Stimulated activated naive CD8-positive, alpha-beta T cell treated with anti-CD3 and anti-CD28 coated beads, Interleukin-15, Interleukin-2, amounts not matched to agents 100 ng/mL and 50 ng/mL, for 24 hours (primary cell): Measurements from ENCODE around the gene MTRF1.
A peak's percentile ranks its signal among the peaks of the same experiment; 100 is the strongest.

Experiments used
- H3K27ac Mint-ChIP-seq: one replicate; pipeline ENCODE4 v1.8.0; 2021; ENCODE audit warnings: mild to moderate bottlenecking, mixed read lengths
- H3K27me3 Mint-ChIP-seq: one replicate; pipeline ENCODE4 v1.8.0; 2021; ENCODE audit warnings: mixed read lengths
- H3K36me3 Mint-ChIP-seq: one replicate; pipeline ENCODE4 v1.8.0; 2021; ENCODE audit warnings: low read depth, mixed read lengths
- H3K4me1 Mint-ChIP-seq: one replicate; pipeline ENCODE4 v1.8.0; 2021; ENCODE audit warnings: low read depth, mixed read lengths
- H3K4me3 Mint-ChIP-seq: one replicate; pipeline ENCODE4 v1.8.0; 2021; ENCODE audit warnings: mild to moderate bottlenecking, mixed read lengths
- H3K9me3 Mint-ChIP-seq: one replicate; pipeline ENCODE4 v1.8.0; 2021; ENCODE audit warnings: mixed read lengths

MTRF1 gene

GRCh38 chr13:41216160-41216559 is 47.2 kb downstream of the MTRF1 start:
- H3K27ac Mint-ChIP-seq, result no peak overlapping the region
- peaks cover 38% of the 10 kb centered on the region for H3K36me3 Mint-ChIP-seq
- H3K4me3 Mint-ChIP-seq, result no peak overlapping the region
- H3K9me3 Mint-ChIP-seq, result no peaks in the 10 kb centered on the region
- no peaks in the 10 kb centered on the region for H3K27me3 Mint-ChIP-seq
- peaks cover 5% of the 10 kb centered on the region for H3K4me1 Mint-ChIP-seq

- Mint-ChIP-seq H3K27me3 (no peaks in the 10 kb centered on the region), H3K27ac (no peak overlapping the region), H3K9me3 (peaks cover 7% of the 10 kb centered on the region), H3K36me3 (peaks cover 27% of the 10 kb centered on the region), H3K4me1 (no peaks in the 10 kb centered on the region), H3K4me3 (no peak overlapping the region)
These were observed 49.5 kb downstream of the MTRF1 start for GRCh38 chr13:41213919-41214318.

GRCh38 chr13:41213316-41213715 is 50.1 kb downstream of the MTRF1 start:
- H3K27ac Mint-ChIP-seq, result no peak overlapping the region
- no peaks in the 10 kb centered on the region for H3K27me3 Mint-ChIP-seq
- H3K36me3 Mint-ChIP-seq, result peaks cover 23% of the 10 kb centered on the region
- peaks cover 7% of the 10 kb centered on the region for H3K9me3 Mint-ChIP-seq
- H3K4me1 Mint-ChIP-seq, result no peaks in the 10 kb centered on the region
- no peak overlapping the region for H3K4me3 Mint-ChIP-seq

GRCh38 chr13:41212881-41213280 is 50.5 kb downstream of the MTRF1 start:
- no peak overlapping the region for H3K27ac Mint-ChIP-seq
- H3K9me3 Mint-ChIP-seq, result peaks cover 7% of the 10 kb centered on the region
- no peaks in the 10 kb centered on the region for H3K4me1 Mint-ChIP-seq
- H3K36me3 Mint-ChIP-seq, result peaks cover 20% of the 10 kb centered on the region
- no peaks in the 10 kb centered on the region for H3K27me3 Mint-ChIP-seq
- no peak overlapping the region for H3K4me3 Mint-ChIP-seq

- H3K36me3 Mint-ChIP-seq, result peaks cover 12% of the 10 kb centered on the region
- H3K27ac Mint-ChIP-seq, result no peak overlapping the region
These were observed 52.3 kb downstream of the MTRF1 start for GRCh38 chr13:41211062-41211461.

GRCh38 chr13:41206467-41206866 is 56.9 kb downstream of the MTRF1 start:
- H3K27ac Mint-ChIP-seq, result no peak overlapping the region
- H3K36me3 Mint-ChIP-seq, result peaks cover 5% of the 10 kb centered on the region
- H3K9me3 Mint-ChIP-seq, result peaks cover 7% of the 10 kb centered on the region
- H3K4me3 Mint-ChIP-seq, result no peak overlapping the region
- no peaks in the 10 kb centered on the region for H3K27me3 Mint-ChIP-seq
- no peaks in the 10 kb centered on the region for H3K4me1 Mint-ChIP-seq

More at GRCh38 chr13:41211062-41211461, 52.3 kb downstream of the MTRF1 start:
- no peaks in the 10 kb centered on the region for H3K27me3 Mint-ChIP-seq
- H3K4me1 Mint-ChIP-seq, result no peaks in the 10 kb centered on the region
- peaks cover 7% of the 10 kb centered on the region for H3K9me3 Mint-ChIP-seq
- no peak overlapping the region for H3K4me3 Mint-ChIP-seq

DNA sequence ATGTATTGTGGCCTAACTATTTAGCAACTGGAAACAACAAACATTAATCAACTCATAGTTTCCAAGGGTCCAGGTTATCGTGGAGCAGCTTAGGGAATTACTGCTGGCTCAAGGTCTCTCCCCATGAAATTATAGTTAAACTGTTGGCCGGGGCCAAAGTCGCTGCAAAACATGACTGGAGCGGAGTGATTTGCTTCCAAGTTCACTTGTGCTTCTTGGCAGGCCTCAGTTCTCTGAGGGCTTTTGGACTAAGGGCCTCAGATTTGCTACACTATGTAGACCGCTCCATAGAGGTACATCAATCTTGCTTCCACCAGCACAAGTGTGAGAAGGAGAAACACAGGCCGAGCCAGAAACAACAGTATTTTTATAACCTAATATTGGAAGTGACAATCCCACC is 59.6 kb downstream of the MTRF1 start:
- H3K27ac Mint-ChIP-seq, result no peak overlapping the region
- H3K36me3 Mint-ChIP-seq, result no peaks in the 10 kb centered on the region
- H3K4me1 Mint-ChIP-seq, result peaks cover 10% of the 10 kb centered on the region

GRCh38 chr13:41200126-41200525 is 63.2 kb downstream of the MTRF1 start:
- Mint-ChIP-seq H3K27ac (no peak overlapping the region), H3K27me3 (no peaks in the 10 kb centered on the region), H3K4me1 (peaks cover 17% of the 10 kb centered on the region), H3K4me3 (no peak overlapping the region), H3K9me3 (no peaks in the 10 kb centered on the region), H3K36me3 (no peaks in the 10 kb centered on the region)

More for the DNA sequence above, 59.6 kb downstream of the MTRF1 start:
- Mint-ChIP-seq H3K4me3 (no peak overlapping the region), H3K27me3 (no peaks in the 10 kb centered on the region), H3K9me3 (no peaks in the 10 kb centered on the region)

DNA sequence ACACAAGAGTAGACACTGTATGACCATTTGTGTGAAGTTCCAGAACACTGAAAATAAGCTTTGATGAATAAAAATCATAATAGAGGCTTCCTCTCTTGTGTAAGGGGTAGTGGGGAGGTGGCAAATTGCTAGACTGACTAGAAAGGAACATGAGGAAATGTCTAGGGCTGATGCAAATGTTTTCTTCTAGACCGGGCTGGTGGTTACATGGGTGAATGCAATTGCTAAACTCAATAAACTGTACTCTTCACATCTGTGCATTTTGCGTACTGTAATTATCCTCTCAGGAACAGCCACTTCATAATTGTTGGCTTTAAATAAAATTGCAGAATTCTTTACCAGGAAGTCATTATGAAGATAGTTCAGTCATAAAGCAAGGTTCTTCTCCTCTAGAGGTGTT is 63.9 kb downstream of the MTRF1 start:
- Mint-ChIP-seq H3K27me3 (no peaks in the 10 kb centered on the region), H3K4me1 (peaks cover 19% of the 10 kb centered on the region), H3K36me3 (no peaks in the 10 kb centered on the region), H3K4me3 (no peak overlapping the region), H3K27ac (no peak overlapping the region), H3K9me3 (no peaks in the 10 kb centered on the region)

DNA sequence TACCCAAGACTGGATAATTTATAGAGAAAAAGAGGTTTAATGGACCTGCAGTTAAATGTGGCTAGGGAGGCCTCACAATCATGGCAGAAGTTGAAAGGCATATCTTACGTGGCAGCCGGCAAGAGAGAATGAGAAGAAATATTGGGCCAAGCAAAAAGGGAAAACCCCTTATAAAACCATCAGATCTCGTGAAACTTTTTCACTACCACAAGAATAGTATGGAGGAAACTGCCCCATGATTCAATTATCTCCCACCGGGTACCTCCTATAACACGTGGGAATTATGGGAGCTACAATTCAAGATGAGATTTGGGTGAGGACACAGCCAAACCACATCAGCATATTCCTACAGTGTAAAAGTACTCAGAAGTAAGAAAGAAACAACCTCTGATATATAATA is 64.3 kb downstream of the MTRF1 start:
- Mint-ChIP-seq H3K9me3 (no peaks in the 10 kb centered on the region), H3K27me3 (no peaks in the 10 kb centered on the region), H3K4me3 (no peak overlapping the region), H3K27ac (no peak overlapping the region), H3K4me1 (peaks cover 24% of the 10 kb centered on the region), H3K36me3 (no peaks in the 10 kb centered on the region)

DNA sequence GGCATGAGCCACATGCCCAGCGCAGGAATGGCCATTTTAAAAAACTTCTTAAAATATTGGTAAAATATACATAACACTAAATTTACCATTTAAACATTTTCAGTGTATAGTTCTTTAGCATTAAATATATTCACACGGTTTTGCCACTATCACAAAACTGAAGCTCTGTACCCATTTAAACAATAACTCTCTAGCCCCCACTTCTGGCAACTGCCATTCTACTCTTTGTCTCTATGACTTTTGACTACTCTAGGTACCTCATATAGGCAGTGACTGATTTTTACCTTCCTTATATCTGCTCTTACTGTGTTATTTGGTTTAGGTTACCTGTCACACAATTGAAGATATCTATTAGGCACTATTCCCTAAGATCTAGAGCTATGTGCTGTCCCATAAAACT is 66.8 kb downstream of the MTRF1 start:
- Mint-ChIP-seq H3K4me3 (no peak overlapping the region), H3K27me3 (no peaks in the 10 kb centered on the region), H3K27ac (no peak overlapping the region), H3K9me3 (peaks cover 4% of the 10 kb centered on the region), H3K4me1 (peaks cover 45% of the 10 kb centered on the region), H3K36me3 (peaks cover 3% of the 10 kb centered on the region)

DNA sequence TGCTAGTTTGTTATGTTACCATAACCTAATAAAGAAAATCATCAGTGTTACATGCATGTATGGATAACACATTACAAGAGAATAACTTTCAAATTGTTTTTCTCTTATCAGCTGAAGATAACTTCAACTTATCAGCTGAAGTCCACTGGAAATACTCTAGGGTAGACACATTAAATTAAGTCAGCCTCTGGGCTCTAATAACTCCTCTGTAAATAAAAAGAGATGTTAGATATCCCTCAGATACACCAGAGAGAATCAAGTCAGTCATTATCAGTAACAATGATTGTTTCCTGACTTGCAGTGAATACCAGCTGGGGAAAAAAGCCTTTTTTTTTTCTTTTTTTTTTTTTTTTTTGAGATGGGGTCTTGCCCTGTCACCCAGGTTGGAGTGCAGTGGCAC is 67.4 kb downstream of the MTRF1 start:
- H3K9me3 Mint-ChIP-seq, result peaks cover 4% of the 10 kb centered on the region
- no peak overlapping the region for H3K27ac Mint-ChIP-seq
- H3K36me3 Mint-ChIP-seq, result peaks cover 3% of the 10 kb centered on the region
- peaks cover 46% of the 10 kb centered on the region for H3K4me1 Mint-ChIP-seq
- no peaks in the 10 kb centered on the region for H3K27me3 Mint-ChIP-seq
- no peak overlapping the region for H3K4me3 Mint-ChIP-seq

- Mint-ChIP-seq H3K36me3 (peaks cover 3% of the 10 kb centered on the region), H3K4me3 (peak within 1 kb of the TSS; percentile 83), H3K27me3 (no peaks in the 10 kb centered on the region), H3K4me1 (peaks cover 44% of the 10 kb centered on the region), H3K27ac (peak within 1 kb of the TSS; percentile 90), H3K9me3 (peaks cover 9% of the 10 kb centered on the region)
These were observed 69.2 kb downstream of the MTRF1 start, which contains the start of gene KBTBD7 for GRCh38 chr13:41193919-41194824. TSS of gene KBTBD7 (minus strand) at chr13:41194569. CDS start at chr13:41194257, 312 bp downstream.

DNA sequence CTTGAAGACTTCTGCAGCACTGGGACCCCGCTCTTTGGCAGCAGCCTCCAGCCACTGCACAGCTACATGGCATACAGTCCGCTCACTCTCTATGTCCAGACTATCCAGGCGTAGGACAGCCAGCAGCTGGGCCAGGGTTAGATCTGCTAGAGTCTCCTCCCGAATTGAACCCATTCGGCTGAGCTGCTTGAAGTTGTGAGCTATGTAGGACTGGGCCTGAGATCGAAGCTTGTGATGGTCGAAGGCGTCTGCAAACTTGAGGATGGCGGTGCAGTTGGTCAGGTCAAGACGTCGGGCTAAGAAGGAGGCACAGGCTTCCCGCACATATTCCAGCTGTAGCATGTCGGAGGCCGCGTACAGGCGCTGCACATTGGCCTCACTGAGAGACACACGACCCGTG is 69.9 kb downstream of the MTRF1 start:
- H3K36me3 Mint-ChIP-seq, result peaks cover 3% of the 10 kb centered on the region
- no peaks in the 10 kb centered on the region for H3K27me3 Mint-ChIP-seq
- peak overlapping the region; percentile 90 for H3K27ac Mint-ChIP-seq
- H3K4me1 Mint-ChIP-seq, result peaks cover 37% of the 10 kb centered on the region
- H3K9me3 Mint-ChIP-seq, result peaks cover 9% of the 10 kb centered on the region
- peak overlapping the region; percentile 83 for H3K4me3 Mint-ChIP-seq

- H3K4me1 Mint-ChIP-seq, result peaks cover 21% of the 10 kb centered on the region
- H3K36me3 Mint-ChIP-seq, result peaks cover 3% of the 10 kb centered on the region
- peaks cover 12% of the 10 kb centered on the region for H3K9me3 Mint-ChIP-seq
- H3K4me3 Mint-ChIP-seq, result no peak overlapping the region
- no peak overlapping the region for H3K27ac Mint-ChIP-seq
- H3K27me3 Mint-ChIP-seq, result no peaks in the 10 kb centered on the region
These were observed 74.8 kb downstream of the MTRF1 start for GRCh38 chr13:41188584-41188983.

GRCh38 chr13:41186481-41186880 is 76.9 kb downstream of the MTRF1 start:
- no peak overlapping the region for H3K4me3 Mint-ChIP-seq
- no peaks in the 10 kb centered on the region for H3K36me3 Mint-ChIP-seq
- H3K27ac Mint-ChIP-seq, result no peak overlapping the region
- H3K4me1 Mint-ChIP-seq, result peaks cover 5% of the 10 kb centered on the region
- no peaks in the 10 kb centered on the region for H3K27me3 Mint-ChIP-seq
- H3K9me3 Mint-ChIP-seq, result peaks cover 8% of the 10 kb centered on the region
